H1 (cell line): ENCODE measurements around the gene SERPINA10.

Experiments
- CHD2 ChIP-seq: IDR thresholded peaks from 2 replicates; pipeline ENCODE4 v1.6.1; 2012; ENCODE audit warnings: low read length, improper control_type of control experiment
- CTCF ChIP-seq, 3 experiments: IDR thresholded peaks; 1 replicate in 2 of 3; 2 replicates in 1 of 3; pipeline versions ENCODE4 v1.5.1 to v1.6.1; 2011; ENCODE audit warnings: low read length in 3 of 3, mild to moderate bottlenecking in 3 of 3, inconsistent platforms in 2 of 3, low read depth in 1 of 3, moderate library complexity in 1 of 3; ENCODE audit not compliant: insufficient read depth in 1 of 3; ENCODE audit errors: control extremely low read depth in 1 of 3
- GTF2F1 ChIP-seq: IDR thresholded peaks from 2 replicates; pipeline ENCODE4 v1.6.1; 2012; ENCODE audit warnings: low read depth, low read length, improper control_type of control experiment, borderline replicate concordance
- HDAC2 ChIP-seq, 2 experiments: fragments of 300-600 bp in 1 of 2; sonication (generic) in 1 of 2; IDR thresholded peaks; 2 replicates each; pipeline ENCODE4 v1.6.1; 2011 to 2012; ENCODE audit warnings: low read depth in 2 of 2, low read length in 2 of 2, mild to moderate bottlenecking in 2 of 2, moderate library complexity in 2 of 2, borderline replicate concordance in 1 of 2, inconsistent platforms in 1 of 2
- MAX ChIP-seq: IDR thresholded peaks from 2 replicates; pipeline ENCODE4 v1.6.1; 2012; ENCODE audit warnings: inconsistent platforms
- POLR2A ChIP-seq, 2 experiments: IDR thresholded peaks; 1 replicate in 1 of 2; 2 replicates in 1 of 2; pipeline ENCODE4 v1.6.1; 2011; ENCODE audit warnings: low read depth in 2 of 2, low read length in 2 of 2, mild to moderate bottlenecking in 2 of 2; ENCODE audit errors: control extremely low read depth in 1 of 2
- RNF2 ChIP-seq: fragments of 200-900, 300-1000 bp; sonication (generic); IDR thresholded peaks from 2 replicates; pipeline ENCODE4 v1.7.1; 2016; ENCODE audit warnings: borderline replicate concordance, low read depth, mild to moderate bottlenecking, antibody characterized with exemption, low read length; ENCODE audit not compliant: poor library complexity, severe bottlenecking; ENCODE audit errors: missing control alignments
- SAP30 ChIP-seq: fragments of 300-600 bp; sonication (generic); IDR thresholded peaks from 2 replicates; pipeline ENCODE4 v1.7.1; 2012; ENCODE audit warnings: low read length, moderate library complexity, mild to moderate bottlenecking, inconsistent platforms; ENCODE audit not compliant: insufficient read depth, insufficient replicate concordance
- SIN3A ChIP-seq, 2 experiments: IDR thresholded peaks in 1 of 2; conservative IDR thresholded peaks in 1 of 2; 2 replicates each; pipeline ENCODE4 v1.6.1; 2011 to 2012; ENCODE audit warnings: low read length in 2 of 2, improper control_type of control experiment in 1 of 2, low read depth in 1 of 2, mild to moderate bottlenecking in 1 of 2
- TCF12 ChIP-seq: IDR thresholded peaks from 2 replicates; pipeline ENCODE4 v1.6.1; 2011; ENCODE audit warnings: low read depth, mild to moderate bottlenecking, low read length
- YY1 ChIP-seq: IDR thresholded peaks from 2 replicates; pipeline ENCODE4 v1.6.1; 2011; ENCODE audit warnings: low read depth, mild to moderate bottlenecking, low read length

- TF ChIP-seq POLR2A (IDR thresholded peaks at IDR 0.05; ENCODE audit: control extremely low read depth in 1 of 2, low read depth in 2 of 2, low read length in 2 of 2): no peak
- TF ChIP-seq GTF2F1: no peak
- no peak for TF ChIP-seq YY1
- no peak for TF ChIP-seq CTCF (IDR thresholded peaks at IDR 0.05; ENCODE audit: control extremely low read depth in 1 of 3, insufficient read depth in 1 of 3, low read depth in 1 of 3, low read length in 3 of 3)
- no peak for TF ChIP-seq SAP30
- no peak for TF ChIP-seq MAX
- TF ChIP-seq RNF2: no peak
- TF ChIP-seq CHD2: no peak
- TF ChIP-seq SIN3A (conservative IDR thresholded peaks at IDR 0.05 in 1 of 2, IDR thresholded peaks at IDR 0.05 in 1 of 2; ENCODE audit: low read depth in 1 of 2, low read length in 2 of 2): no peak
- no peak for TF ChIP-seq HDAC2 (IDR thresholded peaks at IDR 0.05; ENCODE audit: borderline replicate concordance in 1 of 2, low read depth in 2 of 2, low read length in 2 of 2)
- TF ChIP-seq TCF12: no peak
Observed at GRCh38 chr14:94295360-94296180, 2.5 kb upstream of the SERPINA10 start.
